Measurements from ENCODE around the gene CALHM4.
A peak's percentile ranks its signal among the peaks of the same experiment; 100 is the strongest.

GRCh38 chr6:116570856-116571682 is 17.5 kb downstream of the CALHM4 start, which contains the start of gene RWDD1:
- TF ChIP-seq CTCF (IDR thresholded peaks at IDR 0.05) (no peak), MAX (IDR thresholded peaks at IDR 0.05) (peak; percentile 86), HEYL (CRISPR knock-in tag; IDR thresholded peaks at IDR 0.05) (no peak), MAFK (IDR thresholded peaks at IDR 0.05; ENCODE audit: partially characterized antibody) (no peak), MYC (IDR thresholded peaks at IDR 0.05; ENCODE audit: borderline replicate concordance, low read length) (peak; percentile 85), HOXB13 (CRISPR knock-in tag; IDR thresholded peaks at IDR 0.05; ENCODE audit: low read depth) (no peak), SREBF2 (IDR thresholded peaks at IDR 0.05) (no peak), HMGXB4 (CRISPR knock-in tag; IDR thresholded peaks at IDR 0.05; ENCODE audit: borderline replicate concordance) (no peak), POLR2A (IDR thresholded peaks at IDR 0.05; ENCODE audit: low read length) (peak; percentile 76), JUNB (IDR thresholded peaks at IDR 0.05) (no peak), HOXB5 (CRISPR knock-in tag; IDR thresholded peaks at IDR 0.05) (no peak), EP300 (IDR thresholded peaks at IDR 0.05) (no peak)
